Left lung (tissue), 10 donors: ENCODE measurements around the gene ZNF787. TPM values are rescaled to one million over a fixed set of nuclear protein-coding genes. Genes with fewer than 3 reads are reported as not detected.
A peak's percentile ranks its signal among the peaks of the same experiment; 100 is the strongest.

Experiments used
- ATAC-seq: fragments of 200-7000 bp; cut with Tn5 transposase; one replicate; pipeline ENCODE4 v1.9.1; 2020; ENCODE audit warnings: moderate library complexity
- DNase-seq, 4 donors: peaks; one replicate each; pipeline ENCODE4 v3.0.0-alpha.2; 2013 to 2020
- H3K27ac ChIP-seq, 2 donors: fragments of 200-600 bp; sonication (generic) in 1 of 2; one replicate each; pipeline versions ENCODE4 v1.5.0 to v1.8.0; 2020 to 2021
- H3K27me3 ChIP-seq, 2 donors: fragments of 200-600 bp; sonication (generic) in 1 of 2; one replicate each; pipeline versions ENCODE4 v1.5.0 to v1.8.0; 2020 to 2021
- H3K36me3 ChIP-seq, 2 donors: fragments of 200-600 bp; sonication (generic) in 1 of 2; one replicate each; pipeline versions ENCODE4 v1.5.0 to v1.8.0; 2020 to 2021
- H3K4me1 ChIP-seq, 2 donors: fragments of 200-600 bp; one replicate each; pipeline ENCODE4 v1.8.0; 2021
- H3K4me3 ChIP-seq, 2 donors: fragments of 200-600 bp; sonication (generic) in 1 of 2; one replicate each; pipeline versions ENCODE4 v1.5.0 to v1.8.0; 2020 to 2021; ENCODE audit warnings: mild to moderate bottlenecking in 1 of 2
- H3K9me3 ChIP-seq, 2 donors: fragments of 200-600 bp; sonication (generic) in 1 of 2; one replicate each; pipeline versions ENCODE4 v1.5.0 to v1.8.0; 2020 to 2021
- intact Hi-C, 2 donors: fragments of 100-400 bp; cut with DNase I; formaldehyde crosslinking; loops; one replicate each; pipeline versions ENCODE4 v1.11.2 to v1.14.2; 2022
- polyA plus RNA-seq, 6 donors: library from polyadenylated mRNA; unstranded; fragments of 120-200 nt; gene quantifications; one replicate each; pipeline ENCODE4 v1.2.1, GENCODE V29; 2013; ENCODE audit not compliant: insufficient read length in 6 of 6
- total RNA-seq, 2 donors: library from RNA; stranded (reverse); fragmentation: NEBNext Ultra II Directional; extraction: Animal tissue kit (Norgen Biotek cat#: 25700); gene quantifications; one replicate each; pipeline ENCODE4 v1.2.1, GENCODE V29; 2021
- TF ChIP-seq, protein P1 (sequence below), 2 donors: fragments of 200-600 bp; sonication (generic) in 1 of 2; IDR thresholded peaks; one replicate each; pipeline versions ENCODE4 v1.5.0 to v1.8.0; 2021; ENCODE audit warnings: antibody characterized with exemption in 2 of 2
- donor health status: DM: no; HTN: yes; CAD: no.
- donor health status: DM: no; HTN: no; CAD: no.

The ZNF787 gene
- total and polyA plus RNA-seq, 8 donors = 11.0 to 44.6 (median 19.3) TPM

DNA sequence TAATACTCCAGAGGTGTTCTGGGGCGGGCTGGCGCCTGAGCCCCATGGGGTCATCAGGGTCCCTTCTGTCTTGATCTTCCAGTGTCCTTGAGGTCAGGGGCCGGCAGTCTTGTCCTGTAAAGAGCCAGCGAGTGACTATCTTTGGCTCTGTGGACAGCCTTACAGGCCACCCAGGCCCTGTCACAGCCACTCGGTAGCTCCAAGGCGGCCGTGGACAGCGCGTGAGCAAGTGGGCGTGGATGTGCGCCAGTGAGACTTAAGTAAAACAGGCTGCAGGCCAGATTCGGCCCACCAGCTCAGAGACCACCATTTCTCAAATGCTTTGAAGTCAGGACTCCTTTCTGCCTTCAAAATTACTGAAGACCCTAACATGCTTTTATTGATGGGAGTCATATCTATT, 23.7 kb upstream of the ZNF787 start:
- TF ChIP-seq, protein P1, sequence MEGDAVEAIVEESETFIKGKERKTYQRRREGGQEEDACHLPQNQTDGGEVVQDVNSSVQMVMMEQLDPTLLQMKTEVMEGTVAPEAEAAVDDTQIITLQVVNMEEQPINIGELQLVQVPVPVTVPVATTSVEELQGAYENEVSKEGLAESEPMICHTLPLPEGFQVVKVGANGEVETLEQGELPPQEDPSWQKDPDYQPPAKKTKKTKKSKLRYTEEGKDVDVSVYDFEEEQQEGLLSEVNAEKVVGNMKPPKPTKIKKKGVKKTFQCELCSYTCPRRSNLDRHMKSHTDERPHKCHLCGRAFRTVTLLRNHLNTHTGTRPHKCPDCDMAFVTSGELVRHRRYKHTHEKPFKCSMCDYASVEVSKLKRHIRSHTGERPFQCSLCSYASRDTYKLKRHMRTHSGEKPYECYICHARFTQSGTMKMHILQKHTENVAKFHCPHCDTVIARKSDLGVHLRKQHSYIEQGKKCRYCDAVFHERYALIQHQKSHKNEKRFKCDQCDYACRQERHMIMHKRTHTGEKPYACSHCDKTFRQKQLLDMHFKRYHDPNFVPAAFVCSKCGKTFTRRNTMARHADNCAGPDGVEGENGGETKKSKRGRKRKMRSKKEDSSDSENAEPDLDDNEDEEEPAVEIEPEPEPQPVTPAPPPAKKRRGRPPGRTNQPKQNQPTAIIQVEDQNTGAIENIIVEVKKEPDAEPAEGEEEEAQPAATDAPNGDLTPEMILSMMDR (IDR thresholded peaks at IDR 0.05) = no peak
- Histone ChIP-seq H3K36me3 (peaks cover 0 to 32% of the 10 kb centered on the region in 2 donors), H3K4me1 (peaks cover 5 to 35% of the 10 kb centered on the region in 2 donors), H3K27ac (no peak overlapping the region), H3K9me3 (no peaks in the 10 kb centered on the region), H3K27me3 (no peaks in the 10 kb centered on the region), H3K4me3 (no peak overlapping the region)
- no peak for DNase-seq
- ATAC-seq = no peak
- intact Hi-C loops = no loop called here

GRCh38 chr19:56144376-56144775, 23.3 kb upstream of the ZNF787 start:
- H3K27ac ChIP-seq = no peak overlapping the region
- H3K9me3 ChIP-seq = no peaks in the 10 kb centered on the region
- intact Hi-C loops = no loop called here

GRCh38 chr19:56142897-56143434, 21.9 kb upstream of the ZNF787 start:
- ATAC-seq = no peak
- TF ChIP-seq, protein P1 (IDR thresholded peaks at IDR 0.05) = no peak
- Histone ChIP-seq H3K27ac (peak overlapping the region; percentile 64 to 95), H3K9me3 (no peaks in the 10 kb centered on the region), H3K4me3 (no peak overlapping the region), H3K4me1 (peaks cover 6 to 52% of the 10 kb centered on the region in 2 donors), H3K27me3 (no peaks in the 10 kb centered on the region), H3K36me3 (peaks cover 0 to 17% of the 10 kb centered on the region in 2 donors)
- no peak for DNase-seq
- intact Hi-C loops = no loop called here

More at GRCh38 chr19:56144376-56144775, 23.3 kb upstream of the ZNF787 start:
- H3K4me1 ChIP-seq = peaks cover 6 to 39% of the 10 kb centered on the region in 2 donors
- H3K36me3 ChIP-seq = peaks cover 0 to 27% of the 10 kb centered on the region in 2 donors
- H3K27me3 ChIP-seq = no peaks in the 10 kb centered on the region
- no peak for ATAC-seq
- DNase-seq = no peak
- H3K4me3 ChIP-seq = no peak overlapping the region
- TF ChIP-seq, protein P1 (IDR thresholded peaks at IDR 0.05) = no peak

GRCh38 chr19:56142087-56142787, 21.1 kb upstream of the ZNF787 start:
- H3K36me3 ChIP-seq = peaks cover 0 to 10% of the 10 kb centered on the region in 2 donors
- ATAC-seq = peak; percentile 27
- H3K27me3 ChIP-seq = no peaks in the 10 kb centered on the region
- peak overlapping the region; percentile 51 to 58 for H3K4me3 ChIP-seq
- intact Hi-C loops = no loop called here
- peaks cover 6 to 60% of the 10 kb centered on the region in 2 donors for H3K4me1 ChIP-seq
- TF ChIP-seq, protein P1 (IDR thresholded peaks at IDR 0.05) = no peak
- peak overlapping the region; percentile 64 to 95 for H3K27ac ChIP-seq
- DNase-seq = peak in 2 of 4 donors; percentile 77 to 80
- H3K9me3 ChIP-seq = no peaks in the 10 kb centered on the region

- Histone ChIP-seq H3K27me3 (no peaks in the 10 kb centered on the region), H3K4me1 (peaks cover 6 to 63% of the 10 kb centered on the region in 2 donors), H3K27ac (peak overlapping the region; percentile 91 to 95), H3K9me3 (no peaks in the 10 kb centered on the region), H3K36me3 (peaks cover 0 to 2% of the 10 kb centered on the region in 2 donors), H3K4me3 (peak overlapping the region; percentile 51 to 58)
- ATAC-seq (no peak), DNase-seq (no peak)
- TF ChIP-seq, protein P1 (IDR thresholded peaks at IDR 0.05) = no peak
- intact Hi-C loops = no loop called here
Observed at GRCh38 chr19:56141417-56141993, 20.4 kb upstream of the ZNF787 start.
